ENCODE measurements around the gene P2RX3. TPM values are rescaled to one million over a fixed set of nuclear protein-coding genes. Genes with fewer than 3 reads are reported as not detected.

P2RX3 gene
- total RNA-seq, 4 donors from 2014 or later, result not detected

- no peak overlapping the region for H3K27ac ChIP-seq (replicated peaks in 1 of 4)
- H3K36me3 ChIP-seq, result no peaks in the 10 kb centered on the region
- H3K27me3 ChIP-seq, result peaks cover 0 to 10% (median 0%) of the 10 kb centered on the region in 4 donors
- no peak for DNase-seq (ENCODE audit: extremely low spot score)
- no peaks in the 10 kb centered on the region for H3K9me3 ChIP-seq
- whole genome bisulfite sequencing, result 78% methylated on average over 7 of the region's 7 CpGs
- no peak for TF ChIP-seq EP300 (IDR thresholded peaks at IDR 0.05)
- no peak for TF ChIP-seq POLR2AphosphoS5 (IDR thresholded peaks at IDR 0.05)
- no peak for TF ChIP-seq POLR2A (IDR thresholded peaks at IDR 0.05; ENCODE audit: low read depth)
- no peak for TF ChIP-seq CTCF (IDR thresholded peaks at IDR 0.05)
- no peak overlapping the region for H3K4me3 ChIP-seq
- H3K4me1 ChIP-seq, result no peaks in the 10 kb centered on the region
- intact Hi-C loops (cut with DNase I), result no loop called here
These were observed 25.3 kb downstream of the P2RX3 start for GRCh38 chr11:57363131-57364080.

- no peak for DNase-seq (ENCODE audit: extremely low spot score)
- Histone ChIP-seq H3K4me3 (no peak overlapping the region), H3K9me3 (no peaks in the 10 kb centered on the region), H3K4me1 (no peaks in the 10 kb centered on the region), H3K27ac (replicated peaks in 1 of 4) (no peak overlapping the region), H3K27me3 (peaks cover 0 to 12% (median 0%) of the 10 kb centered on the region in 4 donors), H3K36me3 (no peaks in the 10 kb centered on the region)
- intact Hi-C loops (cut with DNase I), result no loop called here
- TF ChIP-seq POLR2AphosphoS5 (IDR thresholded peaks at IDR 0.05), result no peak
- no peak for TF ChIP-seq EP300 (IDR thresholded peaks at IDR 0.05)
- no peak for TF ChIP-seq POLR2A (IDR thresholded peaks at IDR 0.05; ENCODE audit: low read depth)
- TF ChIP-seq CTCF (IDR thresholded peaks at IDR 0.05), result no peak
- 62% methylated on average over 9 of the region's 9 CpGs for WGBS
These were observed 26.9 kb downstream of the P2RX3 start for GRCh38 chr11:57364851-57365660.

- H3K27me3 ChIP-seq, result peaks cover 0 to 12% (median 0%) of the 10 kb centered on the region in 4 donors
- H3K4me1 ChIP-seq, result peaks cover 0 to 4% (median 0%) of the 10 kb centered on the region in 4 donors
- H3K4me3 ChIP-seq, result no peak overlapping the region
- TF ChIP-seq POLR2A (IDR thresholded peaks at IDR 0.05; ENCODE audit: low read depth) (no peak), EP300 (IDR thresholded peaks at IDR 0.05) (no peak), POLR2AphosphoS5 (IDR thresholded peaks at IDR 0.05) (no peak), CTCF (IDR thresholded peaks at IDR 0.05) (no peak)
- no peak overlapping the region for H3K27ac ChIP-seq (replicated peaks in 1 of 4)
- WGBS, result 56% methylated on average over 15 of the region's 19 CpGs
- H3K36me3 ChIP-seq, result no peaks in the 10 kb centered on the region
- DNase-seq (ENCODE audit: extremely low spot score), result no peak
- intact Hi-C loops (cut with DNase I), result no loop called here
- no peaks in the 10 kb centered on the region for H3K9me3 ChIP-seq
These were observed 30.1 kb downstream of the P2RX3 start for GRCh38 chr11:57368106-57368844.

- Histone ChIP-seq H3K4me3 (no peak overlapping the region), H3K4me1 (peaks cover 0 to 4% (median 0%) of the 10 kb centered on the region in 4 donors), H3K27me3 (peaks cover 0 to 12% (median 0%) of the 10 kb centered on the region in 4 donors), H3K9me3 (no peaks in the 10 kb centered on the region), H3K36me3 (no peaks in the 10 kb centered on the region), H3K27ac (replicated peaks in 1 of 4) (no peak overlapping the region)
- intact Hi-C loops (cut with DNase I), result no loop called here
- WGBS, result 70% methylated on average over 5 of the region's 5 CpGs
- no peak for TF ChIP-seq EP300 (IDR thresholded peaks at IDR 0.05)
- no peak for TF ChIP-seq POLR2A (IDR thresholded peaks at IDR 0.05; ENCODE audit: low read depth)
- TF ChIP-seq POLR2AphosphoS5 (IDR thresholded peaks at IDR 0.05), result no peak
- DNase-seq (ENCODE audit: extremely low spot score), result no peak
These were observed 30.7 kb downstream of the P2RX3 start for GRCh38 chr11:57368845-57369232.

All from esophagus muscularis mucosa (tissue), 4 donors.